Brain pericyte (primary cell): Measurements from ENCODE around the gene THSD4.
A peak's percentile ranks its signal among the peaks of the same experiment; 100 is the strongest.

Source experiments
- DNase-seq: peaks from one replicate; pipeline ENCODE4 v3.0.0-alpha.2; 2012; ENCODE audit warnings: low read depth, low spot score

Gene THSD4

DNA sequence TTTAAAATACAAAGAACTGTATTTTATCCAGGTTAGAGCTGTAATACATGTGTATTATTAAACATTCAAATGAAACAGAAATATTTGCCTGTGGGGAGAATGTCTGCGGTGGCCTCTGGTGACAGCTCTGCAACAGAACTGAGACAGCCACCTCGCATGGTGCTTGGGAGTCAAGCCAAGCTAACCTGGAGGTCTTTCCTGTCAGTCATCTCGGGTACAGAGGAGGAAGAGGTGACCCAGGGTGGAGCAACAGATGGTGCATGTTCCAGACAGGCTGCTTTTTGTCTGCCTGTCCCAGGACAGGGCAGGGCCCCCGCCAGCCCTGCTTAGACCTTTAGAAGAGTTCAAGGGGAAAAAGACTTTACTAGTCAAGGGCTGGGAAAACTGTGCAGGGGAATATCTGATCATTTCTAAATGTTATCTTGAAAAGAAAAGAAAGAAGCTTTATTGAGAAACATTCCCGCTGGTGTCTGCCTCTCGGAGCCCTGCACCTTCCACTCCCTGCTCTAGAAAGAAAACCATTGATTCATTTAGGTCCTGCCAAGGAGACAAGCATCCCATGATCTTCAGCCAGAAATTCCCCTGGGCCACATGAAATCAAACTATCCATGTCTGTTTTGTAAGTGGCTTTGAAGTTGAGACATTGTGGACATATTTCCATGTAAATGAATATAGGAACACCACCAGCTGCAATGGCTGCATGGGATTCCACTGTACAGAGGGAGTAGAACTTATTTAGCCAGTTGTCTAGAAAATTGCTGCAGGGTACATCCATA lies 689.6 kb downstream of the THSD4 start:
- DNase-seq, result no peak

DNA sequence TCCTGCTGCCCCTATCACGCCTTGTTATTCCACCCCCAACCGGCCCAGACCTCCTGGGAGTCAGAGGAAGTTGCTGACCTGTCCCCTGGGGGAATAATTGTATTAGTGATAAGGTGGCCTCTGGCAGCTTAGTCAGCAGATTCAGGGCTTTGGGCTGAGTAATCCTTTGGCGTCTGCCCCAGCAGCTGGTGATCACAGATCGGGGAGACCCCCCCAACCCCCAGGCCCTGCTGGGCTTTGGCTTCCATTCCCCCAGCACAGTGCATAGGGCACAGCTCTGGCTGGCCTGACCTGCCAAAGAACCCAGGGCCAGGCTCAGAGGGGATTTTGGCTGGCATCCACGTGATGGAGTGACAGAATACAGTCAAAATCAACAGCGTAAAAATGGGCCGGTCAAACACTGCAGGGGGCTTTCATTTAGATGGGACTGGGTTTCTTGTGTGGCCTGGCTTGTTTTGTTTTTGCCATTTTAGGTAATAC lies 691.2 kb downstream of the THSD4 start:
- peak; percentile 68 for DNase-seq

DNA sequence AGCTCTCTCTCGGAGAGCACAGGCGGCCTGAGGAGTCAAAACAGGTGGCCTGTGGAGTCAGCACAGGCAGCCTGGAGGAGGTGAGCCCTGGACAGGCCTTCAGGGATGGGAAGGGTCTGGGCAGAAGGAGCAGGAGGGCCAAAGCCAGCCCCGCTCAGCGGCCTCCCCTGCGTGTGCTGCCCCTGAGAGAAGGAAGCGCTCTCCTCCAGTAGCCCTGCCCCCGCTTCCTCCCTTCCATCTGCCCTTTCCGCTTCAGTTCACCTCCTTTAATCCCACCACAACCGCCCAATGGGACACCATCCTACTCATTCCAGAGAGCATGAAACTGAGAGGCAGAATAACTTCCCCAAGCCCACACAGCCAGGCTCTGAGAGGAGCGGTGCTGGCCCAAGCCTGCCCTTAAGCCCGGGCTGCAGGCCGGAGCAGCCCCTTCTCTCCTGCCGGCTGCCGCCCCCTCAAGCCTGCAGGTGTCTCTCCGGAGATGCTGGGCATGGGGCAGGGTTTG lies 691.9 kb downstream of the THSD4 start:
- no peak for DNase-seq

DNA sequence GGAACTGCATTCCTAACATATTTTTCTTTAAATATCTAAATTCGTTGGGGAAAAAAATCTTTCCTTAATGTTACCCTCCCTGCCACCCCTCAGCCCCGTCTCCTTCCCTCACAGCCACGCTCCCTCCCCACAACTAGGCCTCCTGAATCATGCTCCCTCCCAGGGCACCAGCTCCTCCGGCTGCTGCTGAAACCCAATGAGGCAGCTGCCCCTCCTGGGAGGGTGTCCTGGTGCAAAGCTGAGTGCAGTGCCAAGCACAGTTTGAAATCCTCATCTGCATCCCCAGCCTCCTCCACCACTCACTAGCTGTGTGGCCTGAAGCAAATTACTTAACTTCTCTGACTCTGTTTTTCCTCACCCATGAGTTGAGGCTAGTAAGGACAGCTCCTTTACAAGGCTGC lies 692.4 kb downstream of the THSD4 start:
- DNase-seq, result no peak

DNA sequence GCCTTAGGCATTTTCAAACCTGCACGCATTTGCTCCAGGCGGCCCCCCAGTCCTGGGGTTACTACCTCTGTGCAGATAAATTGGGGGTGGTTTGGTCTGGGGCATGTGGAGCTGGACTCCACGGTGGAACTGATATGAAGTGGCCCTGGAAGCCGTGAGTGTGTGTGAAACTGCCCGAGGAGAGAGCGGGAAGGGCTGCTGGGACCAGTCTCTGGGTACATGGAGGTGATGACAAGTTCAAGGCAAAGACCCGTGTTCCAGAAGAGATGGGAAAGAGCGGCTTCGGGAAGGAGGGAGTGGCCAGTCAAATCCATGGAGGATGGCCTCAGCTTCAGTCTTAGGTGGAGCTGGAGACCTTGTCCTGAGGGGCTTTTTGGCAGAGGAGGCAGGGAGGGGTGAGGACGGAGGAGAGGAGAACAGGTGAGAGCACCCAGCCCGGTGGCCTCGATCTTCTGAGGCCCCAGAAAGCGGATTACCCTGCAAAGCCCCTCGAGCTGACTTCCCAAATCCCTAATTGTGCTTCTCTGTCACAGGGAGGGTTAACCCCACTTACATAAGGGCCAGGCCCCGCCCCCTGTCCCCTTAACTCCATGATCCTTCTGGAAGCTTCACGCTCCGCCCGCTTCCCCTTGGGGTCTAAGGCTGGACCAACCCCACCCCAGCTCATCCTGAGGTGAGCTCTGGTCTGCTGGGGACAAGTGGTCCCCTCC lies 693.2 kb downstream of the THSD4 start:
- DNase-seq, result no peak

DNA sequence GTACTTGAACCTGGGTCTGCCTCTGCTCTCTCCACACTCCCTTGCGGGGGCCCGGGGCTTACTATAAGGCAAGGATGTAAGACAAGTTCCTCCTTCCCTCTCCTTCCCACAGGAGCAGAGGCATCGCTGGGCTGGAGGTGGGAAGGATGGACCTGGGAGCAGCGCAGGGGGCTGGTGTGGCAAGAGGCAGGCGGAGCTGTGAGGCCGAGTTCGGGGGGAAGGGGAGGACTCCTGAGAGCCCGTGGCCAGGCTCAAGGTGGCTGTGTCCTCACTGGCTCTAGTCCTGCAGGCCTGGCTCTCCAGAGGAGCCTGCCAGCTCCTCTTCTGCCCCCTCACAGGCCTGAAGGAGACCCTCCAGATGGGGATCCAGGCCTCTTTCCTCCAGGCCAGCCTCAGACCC lies 694.1 kb downstream of the THSD4 start:
- DNase-seq, result no peak

DNA sequence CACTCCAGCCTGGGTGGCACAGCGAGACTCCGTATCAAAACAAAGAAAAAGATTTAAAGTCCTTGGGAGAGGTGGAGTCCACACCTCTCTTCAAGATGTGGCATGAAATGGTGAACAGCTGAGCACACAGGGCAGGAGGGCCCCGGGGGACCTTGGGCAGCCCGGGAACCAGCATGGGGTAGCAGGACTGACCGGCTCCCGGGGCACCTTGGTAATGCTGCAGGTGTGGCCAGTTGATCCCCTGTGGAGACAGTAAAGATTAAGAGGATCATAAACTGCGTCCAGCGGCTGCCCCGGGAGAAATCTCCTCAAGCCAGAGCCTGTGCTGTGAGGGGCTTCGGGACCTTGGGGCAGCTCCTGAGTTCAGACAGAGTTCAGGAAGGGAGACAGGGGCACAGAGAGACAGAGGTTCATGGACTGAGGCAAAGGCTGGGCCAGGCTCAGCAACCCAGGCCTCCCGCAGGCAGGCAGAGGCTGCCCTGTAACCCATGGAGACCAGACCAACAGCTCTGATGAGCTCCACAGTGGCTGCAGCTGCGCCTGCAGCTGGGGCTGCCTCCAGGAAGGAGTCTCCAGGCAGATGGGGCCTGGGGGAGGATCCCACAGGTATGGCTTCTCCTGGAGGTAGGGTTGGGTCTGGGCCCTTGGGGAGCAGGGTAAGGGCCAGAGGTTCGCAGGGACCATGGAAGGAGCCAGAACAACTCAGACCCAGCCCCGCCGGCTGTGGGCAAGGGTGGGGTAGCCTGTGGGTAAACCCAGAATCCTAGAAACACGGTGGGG lies 695.2 kb downstream of the THSD4 start, which contains the start of gene NR2E3:
Gene NR2E3, plus strand, starts transcription at position 299 of the 780 bp plus-strand sequence. Its CDS starts 190 bp downstream, at position 489.
- DNase-seq, result peak; percentile 26

DNA sequence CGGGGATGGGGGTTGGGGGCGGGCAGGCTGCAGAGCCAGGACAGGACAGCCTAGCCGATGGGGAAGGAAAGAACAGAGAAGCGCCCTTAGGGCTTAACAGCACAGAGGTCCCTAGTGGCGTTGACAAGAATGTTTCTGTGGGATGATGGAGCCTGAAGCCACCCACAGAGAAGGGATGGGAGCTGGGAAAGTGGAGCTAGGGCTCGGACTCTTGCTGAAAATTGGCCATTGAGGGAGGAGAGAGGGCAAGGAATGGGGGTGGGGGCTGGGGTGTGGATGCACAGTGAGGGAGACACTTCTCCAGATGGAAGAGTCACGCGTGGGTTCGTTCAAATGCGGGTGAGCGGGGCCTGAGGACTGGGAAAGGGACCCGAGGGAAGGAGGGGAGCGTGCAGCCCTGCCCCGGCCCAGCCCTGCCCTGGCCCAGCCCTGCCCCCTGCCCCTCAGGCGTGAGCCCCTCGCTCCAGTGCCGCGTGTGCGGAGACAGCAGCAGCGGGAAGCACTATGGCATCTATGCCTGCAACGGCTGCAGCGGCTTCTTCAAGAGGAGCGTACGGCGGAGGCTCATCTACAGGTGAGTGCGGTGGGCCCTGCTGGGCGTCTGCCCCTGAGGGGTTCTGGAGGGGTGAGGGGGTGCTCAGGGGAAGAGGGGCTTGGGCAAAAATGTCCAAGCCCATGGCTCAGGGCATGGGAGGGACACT lies 695.9 kb downstream of the THSD4 start:
- no peak for DNase-seq

DNA sequence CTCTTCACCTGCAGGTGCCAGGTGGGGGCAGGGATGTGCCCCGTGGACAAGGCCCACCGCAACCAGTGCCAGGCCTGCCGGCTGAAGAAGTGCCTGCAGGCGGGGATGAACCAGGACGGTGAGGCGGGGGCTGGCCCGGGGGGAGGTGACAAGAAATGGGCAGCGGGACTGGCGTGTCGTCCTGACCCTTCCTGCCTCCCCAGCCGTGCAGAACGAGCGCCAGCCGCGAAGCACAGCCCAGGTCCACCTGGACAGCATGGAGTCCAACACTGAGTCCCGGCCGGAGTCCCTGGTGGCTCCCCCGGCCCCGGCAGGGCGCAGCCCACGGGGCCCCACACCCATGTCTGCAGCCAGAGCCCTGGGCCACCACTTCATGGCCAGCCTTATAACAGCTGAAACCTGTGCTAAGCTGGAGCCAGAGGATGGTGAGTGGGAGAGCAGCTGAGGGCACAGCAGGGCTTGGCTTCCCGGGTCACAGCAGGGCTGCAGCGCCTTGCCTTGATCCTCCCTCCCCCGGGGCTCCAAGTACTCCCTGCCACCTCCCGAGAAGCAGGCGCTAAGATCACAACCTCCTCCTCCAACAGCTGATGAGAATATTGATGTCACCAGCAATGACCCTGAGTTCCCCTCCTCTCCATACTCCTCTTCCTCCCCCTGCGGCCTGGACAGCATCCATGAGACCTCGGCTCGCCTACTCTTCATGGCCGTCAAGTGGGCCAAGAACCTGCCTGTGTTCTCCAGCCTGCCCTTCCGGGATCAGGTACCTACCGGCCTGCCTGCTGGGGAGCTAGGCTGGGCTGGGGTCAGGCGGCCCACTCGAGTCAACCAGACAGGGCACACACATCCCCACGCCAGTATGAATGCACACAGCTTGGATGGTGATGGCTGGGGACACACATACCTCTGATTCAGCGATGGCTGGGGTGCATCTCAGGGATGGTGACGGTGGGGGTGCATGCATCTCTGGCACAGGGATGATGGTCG lies 696.8 kb downstream of the THSD4 start:
- no peak for DNase-seq

DNA sequence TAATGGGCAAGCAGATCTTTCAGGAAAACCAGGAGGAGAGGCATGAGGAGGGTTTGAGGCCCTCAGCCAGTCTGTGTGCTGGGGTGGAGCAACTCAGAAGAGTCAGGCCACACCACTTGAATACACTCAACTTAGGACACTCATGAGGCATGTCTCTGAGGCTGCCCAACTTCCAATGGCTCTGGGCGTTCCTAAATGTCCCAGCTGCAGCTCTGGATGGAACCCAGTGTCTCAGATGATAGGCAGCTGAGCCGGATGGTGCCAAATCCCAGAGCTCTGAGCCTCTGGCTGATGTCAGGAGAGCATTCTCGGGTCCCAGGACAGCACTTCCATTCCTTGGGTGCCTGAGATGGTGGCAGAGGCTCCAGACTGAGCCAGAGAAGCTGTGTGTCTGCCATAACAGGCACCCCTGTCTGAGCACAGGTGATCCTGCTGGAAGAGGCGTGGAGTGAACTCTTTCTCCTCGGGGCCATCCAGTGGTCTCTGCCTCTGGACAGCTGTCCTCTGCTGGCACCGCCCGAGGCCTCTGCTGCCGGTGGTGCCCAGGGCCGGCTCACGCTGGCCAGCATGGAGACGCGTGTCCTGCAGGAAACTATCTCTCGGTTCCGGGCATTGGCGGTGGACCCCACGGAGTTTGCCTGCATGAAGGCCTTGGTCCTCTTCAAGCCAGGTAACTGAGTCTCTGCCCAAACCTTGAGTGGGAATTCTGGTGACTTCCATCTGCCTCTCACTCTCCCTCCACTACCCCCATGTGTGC lies 697.9 kb downstream of the THSD4 start:
- DNase-seq, result no peak

DNA sequence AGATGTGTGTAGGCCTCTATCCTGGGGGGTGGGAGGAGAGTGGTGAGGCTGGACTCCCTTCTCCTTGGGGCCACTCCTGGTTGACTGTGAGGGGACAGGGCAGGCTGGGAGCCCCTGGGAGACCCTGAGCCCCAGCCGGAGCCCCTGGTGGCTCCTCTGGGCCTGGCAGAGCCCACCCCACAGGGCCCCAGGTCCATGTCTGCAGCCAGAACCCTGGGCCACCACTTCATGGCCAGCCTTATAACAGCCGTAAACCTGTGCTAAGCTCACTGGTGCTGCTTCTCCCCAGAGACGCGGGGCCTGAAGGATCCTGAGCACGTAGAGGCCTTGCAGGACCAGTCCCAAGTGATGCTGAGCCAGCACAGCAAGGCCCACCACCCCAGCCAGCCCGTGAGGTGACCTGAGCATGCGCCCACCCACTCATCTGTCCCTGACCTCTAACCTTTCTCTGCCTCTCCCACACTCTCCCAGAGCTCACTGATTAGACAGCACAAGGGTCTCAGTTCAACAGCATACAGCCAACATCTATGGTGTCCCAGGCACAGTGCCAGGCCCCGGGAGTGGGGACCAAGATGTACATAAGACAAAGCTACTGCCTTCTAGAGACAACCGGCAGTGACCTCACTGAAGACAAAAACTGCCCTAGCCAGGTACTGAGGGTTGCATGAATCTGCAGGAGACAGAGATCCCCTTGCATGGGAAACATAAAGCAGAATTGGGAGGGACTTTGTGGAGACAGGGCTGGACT lies 698.6 kb downstream of the THSD4 start:
- DNase-seq, result no peak

DNA sequence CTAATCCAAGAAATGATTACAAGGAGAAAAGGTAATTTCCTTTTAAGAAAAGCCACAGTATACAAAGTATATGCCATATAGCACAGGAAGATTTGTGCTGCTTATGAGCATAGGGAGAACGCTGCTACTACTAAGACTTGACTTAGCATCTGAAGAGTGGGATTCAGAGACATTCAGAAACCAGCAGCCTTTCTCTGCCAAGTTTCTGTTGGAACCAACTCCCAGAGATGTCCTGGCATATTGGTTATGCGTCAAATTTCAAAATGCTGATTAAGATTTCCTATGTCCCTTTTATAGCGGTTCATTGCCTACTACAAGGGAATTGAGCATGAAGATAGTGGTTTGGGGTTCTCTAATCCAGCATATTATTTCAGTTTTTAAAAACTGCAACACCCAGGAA lies 700.0 kb downstream of the THSD4 start:
- DNase-seq, result no peak

DNA sequence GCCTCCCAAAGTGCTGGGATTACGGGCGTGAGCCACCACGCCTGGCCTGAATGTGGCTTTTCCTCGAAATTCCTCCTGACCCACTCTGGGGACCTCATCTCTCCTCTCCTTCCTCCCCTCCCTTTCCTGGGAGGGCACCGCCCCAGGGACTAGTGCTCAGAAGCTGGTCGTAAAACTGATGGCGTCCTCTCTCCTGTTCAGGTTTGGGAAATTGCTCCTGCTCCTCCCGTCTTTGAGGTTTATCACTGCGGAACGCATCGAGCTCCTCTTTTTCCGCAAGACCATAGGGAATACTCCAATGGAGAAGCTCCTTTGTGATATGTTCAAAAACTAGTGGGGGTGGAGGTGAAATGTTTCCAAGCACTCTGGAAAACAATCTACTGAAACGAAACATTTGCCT lies 702.1 kb downstream of the THSD4 start:
- no peak for DNase-seq

DNA sequence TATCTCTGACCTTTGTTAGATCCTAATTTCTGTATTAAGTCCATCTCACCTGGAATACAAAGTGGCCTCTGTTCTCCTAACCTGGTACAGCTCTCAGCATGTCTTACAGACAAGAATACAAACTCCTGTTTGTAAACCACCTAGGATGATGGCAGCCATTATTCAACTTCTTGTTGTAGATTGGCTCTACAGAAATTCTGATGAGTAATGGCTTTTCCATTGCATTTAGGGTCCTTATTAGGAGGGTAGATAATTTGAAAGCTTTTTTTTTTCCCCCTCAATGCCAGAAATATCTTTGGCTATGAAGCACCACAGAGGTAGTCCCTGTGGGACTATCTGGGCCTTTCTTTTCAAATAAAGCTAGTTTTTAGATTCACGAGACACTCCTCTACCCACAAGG lies 704.9 kb downstream of the THSD4 start:
- no peak for DNase-seq

DNA sequence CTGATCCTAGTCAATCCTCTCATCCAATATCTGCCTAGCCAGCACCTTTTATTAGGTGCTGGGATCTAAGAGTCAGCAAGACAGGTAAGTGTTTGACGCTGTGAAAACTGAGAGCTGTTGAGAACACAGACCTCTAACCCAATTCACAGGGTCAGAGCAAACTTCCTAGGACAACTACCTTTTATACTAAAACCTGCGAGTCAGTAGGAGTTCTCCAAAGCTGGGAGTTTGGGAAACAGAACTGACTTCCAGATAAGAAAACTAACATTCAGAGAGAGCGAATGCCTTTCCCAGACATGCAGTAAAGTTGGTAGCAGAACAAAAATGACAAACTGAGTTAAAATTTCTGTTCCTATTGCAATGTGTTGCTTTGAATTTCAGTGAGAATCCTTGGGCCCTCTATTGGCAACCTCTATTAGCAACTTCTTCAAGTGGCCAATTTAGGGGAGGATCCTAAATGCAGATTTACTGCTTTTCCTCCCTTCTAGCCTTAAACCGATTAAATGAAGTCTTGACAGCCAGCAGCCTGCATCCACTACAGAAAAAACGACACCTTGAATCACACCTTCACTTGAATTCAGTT lies 706.4 kb downstream of the THSD4 start:
- no peak for DNase-seq

DNA sequence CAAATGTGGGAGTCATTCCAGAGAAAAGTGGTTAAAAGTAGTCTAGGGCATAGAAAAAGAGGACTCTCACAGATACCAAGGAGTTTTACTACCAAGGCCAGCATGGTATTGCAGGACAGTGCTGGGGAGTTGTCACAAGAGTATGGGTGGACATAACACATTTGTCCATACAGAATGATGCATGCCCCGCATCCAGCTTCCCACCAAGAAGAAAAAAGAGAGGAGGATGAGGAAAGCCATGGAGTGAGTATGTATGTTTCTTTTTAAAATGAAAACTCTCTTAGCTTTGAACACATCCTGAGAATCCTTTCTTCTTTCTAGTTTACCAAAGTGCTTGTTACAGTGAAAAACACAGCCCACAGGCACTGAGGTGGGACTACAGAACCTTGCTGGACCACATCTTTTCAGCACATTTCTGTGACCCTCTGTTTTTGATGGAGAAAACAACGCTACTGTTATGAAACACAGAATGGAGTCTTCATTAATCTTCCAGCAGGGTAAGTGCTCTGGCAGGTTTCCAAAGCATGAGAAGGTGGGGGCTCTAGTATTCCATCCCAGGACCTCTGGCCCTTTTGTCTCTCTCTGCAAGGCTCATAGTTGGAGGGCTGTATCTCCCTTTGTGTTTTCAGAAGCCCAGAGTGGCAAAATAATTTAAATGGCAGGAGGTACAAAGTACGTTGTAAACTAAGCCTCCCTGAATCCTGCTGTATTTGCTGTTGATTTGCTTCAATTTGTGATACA lies 707.8 kb downstream of the THSD4 start:
- no peak for DNase-seq

DNA sequence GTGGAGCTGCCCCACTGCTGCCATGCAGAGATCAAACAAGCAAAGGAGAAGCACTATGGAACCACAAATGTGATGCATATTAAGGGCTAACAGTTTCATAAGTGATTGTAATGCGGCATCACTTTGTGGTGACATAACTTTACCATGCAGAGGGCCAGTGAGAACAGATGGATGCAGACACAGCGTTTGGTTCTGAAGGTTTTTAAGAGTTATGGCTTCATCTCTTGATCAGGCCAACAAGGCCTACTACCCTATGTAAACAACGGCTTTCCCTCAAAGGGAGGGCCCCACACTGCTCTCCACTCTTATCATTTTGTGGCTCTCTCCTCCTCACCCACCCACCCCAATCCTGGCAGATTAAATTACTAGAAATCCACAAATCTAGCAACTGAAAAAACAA lies 708.5 kb downstream of the THSD4 start:
- DNase-seq, result no peak
